ENCODE results near the gene ANO4.

Gene ANO4

DNA sequence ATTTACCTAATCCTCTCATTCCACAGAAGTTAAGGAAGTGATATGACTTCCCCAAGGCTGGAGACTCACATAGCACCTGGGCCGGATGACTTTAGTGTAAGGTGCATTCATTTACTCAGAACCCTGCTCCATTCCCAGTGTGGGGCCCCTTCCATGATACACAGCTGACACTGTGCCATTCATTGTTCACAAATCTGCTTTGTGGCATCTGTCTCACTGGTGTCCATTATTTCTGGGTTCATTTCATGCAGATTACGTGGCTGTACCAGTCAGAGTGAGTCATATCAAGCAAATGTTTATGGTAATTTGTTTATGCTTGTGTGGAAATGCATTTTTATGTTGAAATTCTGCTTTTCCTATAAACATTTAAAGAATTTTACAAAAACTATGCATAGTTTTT, 5.2 kb downstream of the ANO4 start:
- peak in 1 of 2 donors; percentile 56 for DNase-seq (ENCODE audit: low read depth in 2 of 2)
- no peak overlapping the region for H3K4me3 ChIP-seq (replicated peaks in 1 of 2; ENCODE audit: low read depth in 2 of 2, low read length in 2 of 2)
- TF ChIP-seq, protein P1, sequence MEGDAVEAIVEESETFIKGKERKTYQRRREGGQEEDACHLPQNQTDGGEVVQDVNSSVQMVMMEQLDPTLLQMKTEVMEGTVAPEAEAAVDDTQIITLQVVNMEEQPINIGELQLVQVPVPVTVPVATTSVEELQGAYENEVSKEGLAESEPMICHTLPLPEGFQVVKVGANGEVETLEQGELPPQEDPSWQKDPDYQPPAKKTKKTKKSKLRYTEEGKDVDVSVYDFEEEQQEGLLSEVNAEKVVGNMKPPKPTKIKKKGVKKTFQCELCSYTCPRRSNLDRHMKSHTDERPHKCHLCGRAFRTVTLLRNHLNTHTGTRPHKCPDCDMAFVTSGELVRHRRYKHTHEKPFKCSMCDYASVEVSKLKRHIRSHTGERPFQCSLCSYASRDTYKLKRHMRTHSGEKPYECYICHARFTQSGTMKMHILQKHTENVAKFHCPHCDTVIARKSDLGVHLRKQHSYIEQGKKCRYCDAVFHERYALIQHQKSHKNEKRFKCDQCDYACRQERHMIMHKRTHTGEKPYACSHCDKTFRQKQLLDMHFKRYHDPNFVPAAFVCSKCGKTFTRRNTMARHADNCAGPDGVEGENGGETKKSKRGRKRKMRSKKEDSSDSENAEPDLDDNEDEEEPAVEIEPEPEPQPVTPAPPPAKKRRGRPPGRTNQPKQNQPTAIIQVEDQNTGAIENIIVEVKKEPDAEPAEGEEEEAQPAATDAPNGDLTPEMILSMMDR (IDR thresholded peaks at IDR 0.05; ENCODE audit: low read depth, low read length), result no peak

DNA sequence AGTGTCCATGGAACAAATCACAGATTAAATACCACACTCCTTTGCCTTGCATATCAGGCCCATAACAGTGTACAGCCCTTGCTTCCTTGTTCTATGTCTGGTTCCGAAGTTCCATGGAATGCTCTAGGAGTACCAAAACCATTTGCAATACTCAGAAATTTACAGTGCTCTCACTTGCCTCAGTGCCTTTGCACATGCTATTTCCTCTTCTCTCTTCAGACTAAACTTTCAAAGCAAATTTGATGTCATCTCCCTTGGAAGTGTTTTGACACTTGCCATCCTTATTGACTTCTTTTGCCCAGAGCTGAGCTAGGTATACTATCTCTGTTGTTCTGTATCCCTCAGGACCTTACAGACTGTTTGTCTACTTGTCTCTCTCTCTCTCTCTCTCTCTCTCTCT, 6.1 kb downstream of the ANO4 start:
- TF ChIP-seq, protein P1 (IDR thresholded peaks at IDR 0.05; ENCODE audit: low read depth, low read length), result no peak
- H3K4me3 ChIP-seq (replicated peaks in 1 of 2; ENCODE audit: low read depth in 2 of 2, low read length in 2 of 2), result no peak overlapping the region
- DNase-seq (ENCODE audit: low read depth in 2 of 2), result no peak

DNA sequence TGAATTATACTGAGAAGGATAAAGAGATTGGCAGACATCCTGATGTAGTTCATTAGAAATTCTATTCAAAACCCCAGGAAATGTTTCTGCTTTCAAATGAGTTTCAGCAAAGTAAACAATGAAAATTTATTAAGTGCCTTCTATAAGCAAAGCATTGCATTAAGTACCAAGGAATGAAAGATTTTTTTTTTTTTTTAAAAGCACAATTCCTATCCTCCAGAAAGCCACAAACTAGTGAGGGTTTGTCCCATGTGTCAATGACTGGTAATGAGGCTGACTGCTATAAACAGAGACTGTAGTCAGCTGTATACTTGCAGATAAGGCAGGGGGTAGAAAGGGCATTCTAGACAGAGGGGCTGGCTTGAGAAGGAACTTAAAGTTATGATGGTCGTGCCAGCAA, 6.7 kb downstream of the ANO4 start:
- no peak overlapping the region for H3K4me3 ChIP-seq (replicated peaks in 1 of 2; ENCODE audit: low read depth in 2 of 2, low read length in 2 of 2)
- TF ChIP-seq, protein P1 (IDR thresholded peaks at IDR 0.05; ENCODE audit: low read depth, low read length), result no peak
- DNase-seq (ENCODE audit: low read depth in 2 of 2), result no peak

DNA sequence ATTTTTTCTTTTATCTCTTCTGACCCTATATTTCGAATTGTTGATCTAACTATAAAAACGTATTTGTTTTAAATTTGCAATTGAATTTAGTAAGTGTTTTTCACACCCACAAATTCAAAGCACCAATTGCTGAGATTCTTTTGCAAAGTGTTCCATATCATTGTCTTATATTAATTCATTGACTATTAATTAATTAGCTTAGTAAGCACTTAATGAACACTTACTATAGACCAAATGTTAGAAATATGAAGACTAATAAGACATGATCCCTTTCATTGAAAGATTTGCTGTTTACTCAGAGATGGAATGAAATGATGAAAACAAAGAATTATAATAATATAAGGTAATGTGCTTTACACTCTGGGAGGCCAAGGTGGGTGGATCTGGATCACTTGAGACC, 14.2 kb downstream of the ANO4 start:
- no peak for DNase-seq (ENCODE audit: low read depth in 2 of 2)
- TF ChIP-seq, protein P1 (IDR thresholded peaks at IDR 0.05; ENCODE audit: low read depth, low read length), result no peak
- H3K4me3 ChIP-seq (replicated peaks in 1 of 2; ENCODE audit: low read depth in 2 of 2, low read length in 2 of 2), result no peak overlapping the region

DNA sequence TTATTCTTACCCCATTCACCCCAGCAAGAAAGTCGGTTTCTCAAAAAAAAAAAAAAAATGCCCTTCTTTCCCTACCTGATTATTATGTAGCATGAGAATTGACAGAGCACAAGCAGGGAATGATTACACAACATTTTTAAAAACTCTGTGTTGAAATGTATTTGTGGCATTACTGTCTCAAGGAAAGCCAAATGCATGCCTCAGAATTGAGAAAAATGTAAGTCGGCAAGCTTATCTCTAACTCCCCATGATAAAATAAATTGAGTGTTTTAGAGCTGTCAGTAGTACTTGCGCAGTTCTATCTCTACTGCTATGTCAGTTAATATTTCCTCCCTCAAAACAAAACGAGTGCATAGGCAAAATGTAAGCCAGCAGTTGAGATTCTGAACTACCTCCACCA, 25.7 kb downstream of the ANO4 start:
- DNase-seq (ENCODE audit: low read depth in 2 of 2), result peak; percentile 5 to 26
- TF ChIP-seq, protein P1 (IDR thresholded peaks at IDR 0.05; ENCODE audit: low read depth, low read length), result no peak
- no peak overlapping the region for H3K4me3 ChIP-seq (replicated peaks in 1 of 2; ENCODE audit: low read depth in 2 of 2, low read length in 2 of 2)

DNA sequence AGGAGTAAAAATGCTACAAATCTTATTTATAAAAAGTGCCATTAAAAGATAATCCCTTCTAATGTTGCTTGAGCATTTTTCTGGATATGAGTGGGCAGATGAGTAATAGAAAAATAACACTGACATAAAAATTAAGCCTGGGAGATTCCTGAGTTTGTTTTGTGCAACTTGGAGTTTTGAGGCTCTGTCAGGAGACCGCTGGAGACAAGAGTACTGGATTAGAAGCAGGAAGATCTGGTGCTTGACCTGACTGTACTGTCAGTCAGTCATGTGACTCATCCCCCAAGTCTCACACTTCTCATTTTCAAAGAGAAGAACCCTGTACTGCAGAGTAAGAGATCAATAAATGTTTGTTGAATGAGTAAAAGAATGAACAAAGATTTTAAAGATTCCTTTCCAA, 29.4 kb downstream of the ANO4 start:
- TF ChIP-seq, protein P1 (IDR thresholded peaks at IDR 0.05; ENCODE audit: low read depth, low read length), result no peak
- peak; percentile 3 to 37 for DNase-seq (ENCODE audit: low read depth in 2 of 2)
- no peak overlapping the region for H3K4me3 ChIP-seq (replicated peaks in 1 of 2; ENCODE audit: low read depth in 2 of 2, low read length in 2 of 2)

DNA sequence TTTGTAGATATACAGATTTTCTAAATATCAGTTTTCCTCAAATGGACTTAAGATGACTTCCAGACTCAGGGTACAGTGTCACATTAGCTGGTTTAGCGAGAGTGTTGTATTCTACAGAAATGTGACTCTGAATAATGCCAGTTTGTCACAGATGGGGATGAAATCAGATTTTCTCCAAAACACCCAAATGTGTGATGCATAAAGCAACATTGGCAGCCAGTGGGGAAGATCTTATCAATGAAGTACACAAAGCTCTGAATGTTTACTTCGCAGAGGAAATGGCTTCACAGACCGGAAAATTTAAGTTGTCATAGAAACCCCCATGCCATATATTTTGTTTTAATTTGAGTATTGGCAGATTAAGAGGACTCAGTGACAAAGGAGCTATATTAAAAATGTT, 29.9 kb downstream of the ANO4 start:
- no peak overlapping the region for H3K4me3 ChIP-seq (replicated peaks in 1 of 2; ENCODE audit: low read depth in 2 of 2, low read length in 2 of 2)
- DNase-seq (ENCODE audit: low read depth in 2 of 2), result no peak
- TF ChIP-seq, protein P1 (IDR thresholded peaks at IDR 0.05; ENCODE audit: low read depth, low read length), result no peak

All from cardiac fibroblast (primary cell).